Hepatocyte (in vitro differentiated cells): ENCODE results near the gene KANK4.

ENCODE experiments used
- EZH2 ChIP-seq: fragments of 200-600 bp; sonication (generic); IDR thresholded peaks from 2 replicates; pipeline ENCODE4 v1.6.1; 2016; ENCODE audit warnings: antibody characterized with exemption, mild to moderate bottlenecking, borderline replicate concordance
- EZH2phosphoT487 ChIP-seq: fragments of 200-600 bp; sonication (generic); IDR thresholded peaks from one replicate; pipeline ENCODE4 v1.6.1; 2018; ENCODE audit warnings: antibody characterized with exemption, mild to moderate bottlenecking, low read depth, moderate library complexity; ENCODE audit not compliant: unreplicated experiment, severe bottlenecking
- TF ChIP-seq, protein P1 (sequence below): fragments of 200-600 bp; sonication (generic); IDR thresholded peaks from 2 replicates; pipeline ENCODE4 v1.5.1; 2016; ENCODE audit warnings: antibody characterized with exemption, mild to moderate bottlenecking; ENCODE audit not compliant: poor library complexity

DNA sequence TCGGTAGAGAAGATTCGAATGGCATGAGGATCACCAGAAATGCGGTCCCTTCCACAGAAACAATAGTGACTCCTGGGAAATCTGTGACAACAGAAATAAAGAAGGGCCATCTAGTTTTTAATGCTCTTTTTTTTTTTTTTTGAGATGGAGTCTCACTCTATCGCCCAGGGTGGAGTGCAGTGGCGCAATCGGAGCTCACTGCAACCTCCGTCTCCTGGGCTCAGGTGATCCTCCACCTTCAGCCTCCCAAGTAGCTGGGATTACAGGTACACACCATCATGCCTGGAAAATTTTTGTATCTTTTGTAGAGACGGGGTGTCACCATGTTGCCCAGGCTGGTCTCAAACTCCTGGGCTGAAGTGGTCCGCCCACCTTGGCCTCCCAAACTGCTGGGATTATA is 80.7 kb downstream of the KANK4 start:
- TF ChIP-seq, protein P1, sequence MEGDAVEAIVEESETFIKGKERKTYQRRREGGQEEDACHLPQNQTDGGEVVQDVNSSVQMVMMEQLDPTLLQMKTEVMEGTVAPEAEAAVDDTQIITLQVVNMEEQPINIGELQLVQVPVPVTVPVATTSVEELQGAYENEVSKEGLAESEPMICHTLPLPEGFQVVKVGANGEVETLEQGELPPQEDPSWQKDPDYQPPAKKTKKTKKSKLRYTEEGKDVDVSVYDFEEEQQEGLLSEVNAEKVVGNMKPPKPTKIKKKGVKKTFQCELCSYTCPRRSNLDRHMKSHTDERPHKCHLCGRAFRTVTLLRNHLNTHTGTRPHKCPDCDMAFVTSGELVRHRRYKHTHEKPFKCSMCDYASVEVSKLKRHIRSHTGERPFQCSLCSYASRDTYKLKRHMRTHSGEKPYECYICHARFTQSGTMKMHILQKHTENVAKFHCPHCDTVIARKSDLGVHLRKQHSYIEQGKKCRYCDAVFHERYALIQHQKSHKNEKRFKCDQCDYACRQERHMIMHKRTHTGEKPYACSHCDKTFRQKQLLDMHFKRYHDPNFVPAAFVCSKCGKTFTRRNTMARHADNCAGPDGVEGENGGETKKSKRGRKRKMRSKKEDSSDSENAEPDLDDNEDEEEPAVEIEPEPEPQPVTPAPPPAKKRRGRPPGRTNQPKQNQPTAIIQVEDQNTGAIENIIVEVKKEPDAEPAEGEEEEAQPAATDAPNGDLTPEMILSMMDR: no peak
- TF ChIP-seq EZH2: no peak
- TF ChIP-seq EZH2phosphoT487: no peak
